Central memory CD8-positive, alpha-beta T cell (primary cell): ENCODE data around the gene PRPF6.
"Not testable (repeated sequence)": the region's sequence is repeated elsewhere in the genome, so short reads cannot be mapped to it uniquely, and the experiment has no call there.

Experiments
- ATAC-seq: fragments of 150-1000 bp; cut with Tn5 transposase; replicated peaks from 2 replicates; pipeline ENCODE4 v1.10.0; 2022; ENCODE audit warnings: mild to moderate bottlenecking, moderate FRiP score, moderate number of reproducible peaks; ENCODE audit not compliant: poor library complexity, severe bottlenecking; ENCODE audit errors: extremely low read depth
- DNase-seq, 2 donors: peaks; one replicate each; pipeline ENCODE4 v3.0.0; 2021; ENCODE audit warnings: low spot score in 2 of 2
- H3K27ac Mint-ChIP-seq: one replicate; pipeline ENCODE4 v1.8.0; 2022; ENCODE audit warnings: low read depth, mild to moderate bottlenecking, moderate library complexity, mixed read lengths
- H3K27me3 Mint-ChIP-seq: one replicate; pipeline ENCODE4 v1.8.0; 2022; ENCODE audit warnings: mixed read lengths
- H3K36me3 Mint-ChIP-seq: one replicate; pipeline ENCODE4 v1.8.0; 2022; ENCODE audit warnings: mild to moderate bottlenecking, moderate library complexity, mixed read lengths; ENCODE audit not compliant: insufficient read depth
- H3K4me1 Mint-ChIP-seq: one replicate; pipeline ENCODE4 v1.8.0; 2022; ENCODE audit warnings: mixed read lengths
- H3K4me3 Mint-ChIP-seq: one replicate; pipeline ENCODE4 v1.8.0; 2022; ENCODE audit warnings: mild to moderate bottlenecking, moderate library complexity, mixed read lengths
- H3K9me3 Mint-ChIP-seq: one replicate; pipeline ENCODE4 v1.8.0; 2022; ENCODE audit warnings: mixed read lengths

Gene PRPF6

DNA sequence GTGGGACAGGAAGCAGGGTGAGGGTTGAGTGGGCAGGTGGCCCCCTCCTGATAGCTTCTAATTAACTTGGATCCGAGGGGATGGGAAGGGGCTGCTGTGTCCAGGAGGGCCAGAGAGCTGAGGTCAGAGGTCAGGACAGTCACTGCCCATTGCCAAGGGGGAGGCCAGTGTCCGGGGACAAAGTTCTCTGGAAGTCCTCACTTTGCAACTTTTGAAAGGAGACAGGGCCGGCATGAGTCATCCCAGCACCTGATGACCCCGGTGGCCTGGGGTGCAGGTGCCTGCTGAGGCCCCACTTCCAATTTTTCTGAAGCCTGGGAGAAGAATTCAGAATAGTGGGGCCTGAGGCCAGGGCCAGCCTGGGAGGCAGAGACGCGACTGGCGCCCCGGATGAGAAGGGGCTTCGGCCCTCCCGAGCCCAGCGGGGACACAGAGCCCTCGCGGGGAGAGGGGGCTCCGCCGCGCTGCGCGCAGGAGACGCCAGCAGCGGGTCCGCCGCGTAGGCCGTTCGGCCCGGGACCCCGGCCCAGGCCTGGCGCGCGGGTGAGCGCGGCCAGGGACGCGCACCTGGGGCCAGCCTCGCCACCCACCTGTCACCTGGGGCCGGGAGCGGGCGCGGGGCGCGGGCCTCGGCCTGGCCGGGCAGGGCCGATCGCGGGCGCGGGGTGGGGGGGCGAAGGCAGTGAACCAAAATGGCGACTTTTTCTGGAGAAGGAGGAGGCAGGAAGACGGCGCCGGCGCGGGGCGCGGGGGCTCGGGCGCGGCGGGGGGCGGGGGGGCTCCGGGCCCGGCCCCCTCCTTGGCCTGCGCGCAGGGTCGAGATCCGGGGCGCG is 11.8 kb upstream of the PRPF6 start:
- H3K27ac Mint-ChIP-seq = peak overlapping the region; percentile 91

DNA sequence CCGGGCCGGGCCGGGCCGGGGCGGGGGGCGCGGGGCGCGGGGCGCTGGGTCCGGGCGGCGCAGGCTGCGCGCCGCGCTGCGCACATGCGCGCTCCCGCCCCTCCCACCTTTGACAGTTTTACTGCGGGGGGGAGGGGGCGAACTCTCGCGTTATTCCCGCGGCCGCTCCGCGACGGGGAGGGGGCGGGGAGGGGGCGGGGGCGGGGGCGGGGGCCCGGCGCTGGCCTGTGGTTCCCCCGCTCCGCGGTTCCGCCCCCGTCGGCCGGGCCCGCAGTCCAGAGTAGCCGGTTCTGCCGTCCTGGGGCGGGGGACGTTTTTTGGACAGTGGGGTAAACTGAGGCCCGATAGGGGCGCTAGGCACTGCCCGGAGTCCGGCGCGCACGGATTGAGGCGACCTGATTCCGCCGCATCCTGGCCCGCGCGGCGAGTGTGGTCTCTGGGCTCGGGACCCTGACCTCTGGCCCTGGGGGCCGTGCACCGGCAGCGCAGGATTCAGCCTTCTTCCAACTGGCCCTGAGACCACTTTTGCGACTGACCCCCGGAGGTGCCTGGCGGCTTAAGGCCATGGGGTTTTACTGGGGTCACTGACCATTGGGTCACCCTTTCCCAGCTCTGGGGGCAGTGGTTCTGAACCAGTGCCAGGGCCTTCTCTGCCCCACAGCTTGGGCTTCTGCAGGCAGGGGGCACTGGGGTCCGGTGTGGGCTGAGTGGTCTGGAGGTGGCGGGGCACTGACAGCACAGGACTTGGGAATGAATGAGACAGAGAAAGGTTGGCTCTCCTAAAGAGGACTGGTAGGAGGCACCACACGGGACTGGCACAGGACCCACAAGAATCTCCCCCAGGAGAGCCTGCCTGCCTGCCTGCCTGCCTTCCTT is 10.9 kb upstream of the PRPF6 start, which contains the start of gene ZNF512B:
Gene ZNF512B (minus strand): TSS at position 93 of the 876 bp plus-strand sequence. CDS start 1,980 bp downstream, outside the sequence.
- Mint-ChIP-seq H3K36me3 (peaks cover 13% of the 10 kb centered on the region), H3K9me3 (no peaks in the 10 kb centered on the region), H3K27me3 (no peaks in the 10 kb centered on the region), H3K27ac (peak within 1 kb of the TSS; percentile 91), H3K4me3 (peak within 1 kb of the TSS; percentile 83), H3K4me1 (peaks cover 17% of the 10 kb centered on the region)
- peak; percentile 31 for ATAC-seq
- DNase-seq = no peak

More for the DNA sequence above, 11.8 kb upstream of the PRPF6 start:
- Mint-ChIP-seq H3K36me3 (peaks cover 10% of the 10 kb centered on the region), H3K27me3 (no peaks in the 10 kb centered on the region), H3K4me1 (peaks cover 16% of the 10 kb centered on the region), H3K4me3 (peak overlapping the region; percentile 83), H3K9me3 (no peaks in the 10 kb centered on the region)
- ATAC-seq (peak; percentile 44), DNase-seq (no peak)

DNA sequence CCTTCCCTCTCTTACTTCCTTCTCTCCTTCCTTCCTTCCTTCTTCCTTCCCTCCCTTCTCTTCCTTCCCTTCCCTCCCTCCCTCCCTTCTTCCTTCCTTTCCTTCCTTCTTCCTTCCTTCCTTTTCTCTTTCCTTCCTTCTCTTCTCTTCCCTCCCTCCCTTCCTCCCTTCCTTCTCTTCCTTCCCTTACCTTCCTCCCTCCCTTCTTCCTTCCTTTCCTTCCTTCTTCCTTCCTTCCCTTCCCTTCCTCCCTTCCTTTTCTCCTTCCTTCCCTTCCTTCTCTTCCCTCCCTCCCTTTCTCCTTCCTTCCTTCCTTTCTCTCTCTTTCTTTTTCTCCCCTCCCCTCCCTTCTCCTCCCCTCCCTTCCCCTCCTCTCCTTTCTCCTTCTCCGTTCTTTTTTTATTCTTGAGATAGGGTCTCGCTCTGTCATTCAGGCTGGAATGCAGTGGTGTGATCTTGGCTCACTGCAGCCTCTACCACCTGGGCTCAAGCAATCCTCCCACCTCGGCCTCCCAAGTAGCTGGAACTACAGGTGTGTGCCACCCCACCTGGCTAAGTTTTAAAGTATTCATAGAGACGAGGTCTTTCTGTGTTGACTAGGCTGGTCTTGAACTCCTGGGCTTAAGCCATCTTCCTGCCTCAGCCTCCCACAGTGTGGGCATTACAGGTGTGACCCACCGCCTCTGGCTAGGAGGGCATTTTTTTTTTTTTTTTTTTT is 10.1 kb upstream of the PRPF6 start:
- DNase-seq = no peak
- H3K27ac Mint-ChIP-seq = peak overlapping the region; percentile 80
- H3K36me3 Mint-ChIP-seq = peaks cover 18% of the 10 kb centered on the region
- peaks cover 18% of the 10 kb centered on the region for H3K4me1 Mint-ChIP-seq
- no peaks in the 10 kb centered on the region for H3K9me3 Mint-ChIP-seq
- no peak for ATAC-seq
- no peaks in the 10 kb centered on the region for H3K27me3 Mint-ChIP-seq
- H3K4me3 Mint-ChIP-seq = peak overlapping the region; percentile 76

DNA sequence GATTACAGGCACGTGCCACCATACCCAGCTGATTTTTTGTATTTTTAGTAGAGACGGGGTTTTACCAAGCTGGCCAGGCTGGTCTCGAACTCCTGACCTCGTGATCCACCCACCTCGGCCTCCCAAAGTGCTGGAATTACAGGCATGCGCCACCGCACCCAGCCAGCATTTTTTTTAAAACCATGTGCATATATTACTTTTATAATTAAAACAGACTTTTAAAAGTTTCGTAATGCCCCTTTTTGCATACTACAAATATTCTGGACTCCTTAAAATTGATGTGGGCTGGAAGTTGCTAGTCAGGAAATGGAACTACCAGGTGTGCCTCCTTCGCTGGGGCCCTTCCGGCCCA is 9.0 kb upstream of the PRPF6 start:
- DNase-seq, H3K27ac Mint-ChIP-seq, ATAC-seq, H3K27me3 Mint-ChIP-seq, H3K9me3 Mint-ChIP-seq: not testable (repeated sequence)
- Mint-ChIP-seq H3K4me3 (peak overlapping the region; percentile 76), H3K4me1 (peaks cover 29% of the 10 kb centered on the region), H3K36me3 (peaks cover 25% of the 10 kb centered on the region)

DNA sequence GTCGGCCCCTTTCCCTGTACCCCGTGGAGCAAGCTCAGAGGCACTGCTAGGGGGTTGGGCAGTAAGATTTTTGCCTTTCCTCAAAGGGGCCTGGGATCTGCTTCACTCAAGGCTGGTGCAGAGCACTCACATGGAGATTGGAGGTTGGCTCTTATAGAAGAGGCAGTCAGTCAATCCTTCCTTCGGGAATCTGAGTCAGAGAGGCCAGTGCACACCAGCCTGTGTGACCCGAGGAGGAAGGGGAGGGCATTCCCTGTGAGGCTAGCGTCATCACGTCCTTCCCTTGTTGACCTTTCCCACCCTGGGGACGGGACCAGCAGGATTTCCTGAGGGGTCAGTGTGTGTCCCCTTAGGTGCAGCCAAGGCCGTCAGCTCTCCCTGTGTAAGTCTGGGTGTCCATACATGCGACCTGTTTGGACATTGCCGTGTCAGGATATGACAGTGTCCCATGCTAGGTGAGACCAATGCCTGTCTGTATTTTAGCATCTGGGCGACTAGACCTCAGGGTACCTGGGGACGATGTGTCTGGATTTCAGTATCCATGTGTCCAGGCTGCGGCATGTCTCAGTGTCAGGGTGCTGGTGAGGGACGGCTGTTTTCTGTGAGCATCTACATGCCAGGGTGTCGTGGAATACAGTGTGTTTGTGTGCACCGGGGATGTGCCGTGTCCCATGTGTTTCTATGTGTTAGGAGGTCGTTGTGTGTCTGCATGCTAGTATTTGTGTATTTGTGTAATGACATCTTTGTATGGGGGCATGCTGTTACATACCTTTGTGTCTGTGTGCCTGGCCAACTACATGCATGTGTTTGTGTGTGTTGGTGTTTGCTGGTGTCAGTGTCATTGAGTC is 8.4 kb upstream of the PRPF6 start:
- H3K27me3 Mint-ChIP-seq = no peaks in the 10 kb centered on the region
- ATAC-seq (no peak), DNase-seq (no peak)
- peaks cover 34% of the 10 kb centered on the region for H3K4me1 Mint-ChIP-seq
- no peak overlapping the region for H3K27ac Mint-ChIP-seq
- no peaks in the 10 kb centered on the region for H3K9me3 Mint-ChIP-seq
- peaks cover 26% of the 10 kb centered on the region for H3K36me3 Mint-ChIP-seq
- H3K4me3 Mint-ChIP-seq = no peak overlapping the region

DNA sequence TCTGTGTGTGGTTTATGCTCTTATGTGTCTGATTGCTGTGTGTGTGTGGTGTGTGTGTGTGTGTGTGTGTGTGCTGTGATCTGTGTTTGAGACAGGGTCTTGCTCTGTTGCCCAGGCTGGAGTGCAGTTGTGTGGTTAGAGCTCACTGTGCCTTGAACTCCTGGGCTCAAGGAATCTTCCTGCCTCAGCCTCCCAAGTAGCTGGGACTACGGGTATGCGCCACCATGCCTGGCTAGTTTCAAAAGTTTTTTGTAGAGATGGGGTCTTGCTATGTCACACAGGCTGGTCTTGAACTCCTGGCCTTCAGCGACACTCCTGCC is 7.8 kb upstream of the PRPF6 start:
- H3K4me3 Mint-ChIP-seq = no peak overlapping the region
- H3K27ac Mint-ChIP-seq = no peak overlapping the region
- H3K36me3 Mint-ChIP-seq = peaks cover 30% of the 10 kb centered on the region
- H3K9me3 Mint-ChIP-seq = no peaks in the 10 kb centered on the region
- no peak for DNase-seq
- ATAC-seq = no peak
- H3K27me3 Mint-ChIP-seq = no peaks in the 10 kb centered on the region
- H3K4me1 Mint-ChIP-seq = peaks cover 40% of the 10 kb centered on the region

DNA sequence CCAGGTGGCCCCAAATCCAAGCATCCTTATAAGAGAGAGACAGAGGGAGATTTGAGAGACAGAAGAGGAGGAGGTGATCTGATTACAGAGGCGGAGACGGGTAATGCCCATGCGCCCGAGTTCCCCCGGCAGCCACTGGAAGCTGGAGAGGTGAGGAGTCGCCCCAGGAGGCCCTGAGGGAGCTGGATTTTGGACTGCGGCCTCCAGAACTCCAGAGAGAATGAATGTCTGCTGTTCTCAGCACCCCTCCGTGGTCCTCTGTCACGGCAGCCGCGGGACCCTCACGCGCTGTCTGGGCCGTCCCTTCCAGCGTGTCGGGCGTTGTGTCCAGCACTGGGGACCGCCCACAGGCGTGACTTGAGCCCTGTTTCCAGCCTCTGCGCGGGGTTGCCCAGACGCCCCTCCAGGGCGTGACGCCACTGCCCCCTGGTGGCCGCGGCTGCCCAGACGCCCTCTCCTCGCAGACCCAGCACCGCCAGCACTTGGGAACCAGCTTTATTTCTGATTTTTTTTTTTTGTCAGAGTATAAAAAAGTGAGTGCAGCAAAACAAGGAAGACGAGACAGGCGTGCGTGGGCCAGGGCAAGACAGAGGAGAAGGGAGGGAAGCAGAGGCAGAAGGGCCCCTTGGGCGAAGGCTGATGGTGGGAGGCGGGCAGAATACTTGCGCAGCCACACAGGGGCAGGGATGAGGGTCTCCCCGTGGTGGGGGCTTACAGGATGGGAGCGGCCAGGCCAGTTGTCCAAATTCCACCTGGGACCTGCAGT is 7.1 kb upstream of the PRPF6 start:
- Mint-ChIP-seq H3K36me3 (peaks cover 29% of the 10 kb centered on the region), H3K27ac (peak overlapping the region; percentile 82), H3K27me3 (no peaks in the 10 kb centered on the region), H3K9me3 (no peaks in the 10 kb centered on the region), H3K4me3 (no peak overlapping the region), H3K4me1 (peaks cover 38% of the 10 kb centered on the region)
- DNase-seq = peak; percentile 61 to 74
- ATAC-seq = peak; percentile 33

DNA sequence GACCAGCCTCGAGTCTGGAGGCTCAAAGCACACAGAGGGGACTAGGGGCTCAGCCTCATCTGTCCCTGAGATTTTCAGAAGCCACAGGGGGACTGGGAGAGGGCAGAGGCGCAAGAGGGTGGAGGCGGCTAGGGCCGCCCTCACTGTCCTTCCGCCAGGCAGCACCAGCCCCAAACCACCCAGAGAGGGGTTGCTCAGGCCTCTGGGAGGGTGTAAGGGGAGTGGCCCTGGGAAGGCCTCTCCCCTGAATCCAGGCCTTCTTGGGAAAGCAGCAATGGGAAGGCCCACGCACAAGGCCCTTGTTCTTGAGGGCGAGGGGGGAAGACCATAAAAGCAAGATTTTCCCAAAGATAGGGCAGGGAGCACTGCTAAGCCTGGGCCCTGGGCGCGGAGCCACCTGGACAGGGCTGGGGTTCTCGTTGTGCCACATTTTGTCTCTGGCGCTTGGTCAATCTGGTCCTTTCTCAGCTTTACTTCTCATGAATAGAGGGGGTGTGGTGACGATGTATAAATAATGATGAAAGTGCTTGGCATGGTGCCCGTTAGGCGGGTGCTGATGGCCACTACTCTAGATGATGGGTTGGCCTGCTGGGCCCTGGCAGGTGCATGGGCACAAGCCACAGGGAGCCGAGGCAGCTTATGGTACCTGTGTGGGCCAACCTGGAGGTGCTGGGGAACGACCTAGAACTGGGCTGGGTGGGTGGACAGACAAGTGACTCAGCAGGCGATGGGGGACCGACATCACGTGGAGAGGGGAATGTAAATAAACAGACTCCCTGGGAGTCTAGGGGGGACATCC is 6.3 kb upstream of the PRPF6 start:
- DNase-seq = no peak
- Mint-ChIP-seq H3K9me3 (no peaks in the 10 kb centered on the region), H3K36me3 (peaks cover 28% of the 10 kb centered on the region), H3K27me3 (no peaks in the 10 kb centered on the region), H3K4me3 (no peak overlapping the region), H3K27ac (peak overlapping the region; percentile 82), H3K4me1 (peaks cover 37% of the 10 kb centered on the region)
- no peak for ATAC-seq

DNA sequence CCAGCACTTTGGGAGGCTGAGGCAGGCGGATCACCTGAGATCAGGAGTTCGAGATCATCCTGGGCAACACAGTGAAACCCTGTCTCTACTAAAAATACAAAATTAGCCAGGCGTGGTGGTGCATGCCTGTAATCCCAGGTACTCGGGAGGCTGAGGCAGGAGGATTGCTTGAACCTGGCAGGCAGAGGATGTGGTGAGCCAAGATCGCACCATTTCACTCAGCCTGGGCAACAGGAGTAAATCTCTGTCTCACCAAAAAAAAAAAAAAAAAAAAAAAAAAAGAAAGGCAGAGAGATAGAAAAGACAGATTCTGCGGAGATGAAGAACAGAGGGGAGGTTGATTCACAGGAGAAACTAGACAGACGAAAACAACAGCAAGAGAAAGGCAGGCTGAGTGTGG is 4.4 kb upstream of the PRPF6 start:
- Mint-ChIP-seq H3K4me3 (peak overlapping the region; percentile 17), H3K4me1 (peaks cover 53% of the 10 kb centered on the region), H3K27ac (peak overlapping the region; percentile 78), H3K36me3 (peaks cover 38% of the 10 kb centered on the region)
- H3K27me3 Mint-ChIP-seq, H3K9me3 Mint-ChIP-seq, ATAC-seq, DNase-seq: not testable (repeated sequence)

DNA sequence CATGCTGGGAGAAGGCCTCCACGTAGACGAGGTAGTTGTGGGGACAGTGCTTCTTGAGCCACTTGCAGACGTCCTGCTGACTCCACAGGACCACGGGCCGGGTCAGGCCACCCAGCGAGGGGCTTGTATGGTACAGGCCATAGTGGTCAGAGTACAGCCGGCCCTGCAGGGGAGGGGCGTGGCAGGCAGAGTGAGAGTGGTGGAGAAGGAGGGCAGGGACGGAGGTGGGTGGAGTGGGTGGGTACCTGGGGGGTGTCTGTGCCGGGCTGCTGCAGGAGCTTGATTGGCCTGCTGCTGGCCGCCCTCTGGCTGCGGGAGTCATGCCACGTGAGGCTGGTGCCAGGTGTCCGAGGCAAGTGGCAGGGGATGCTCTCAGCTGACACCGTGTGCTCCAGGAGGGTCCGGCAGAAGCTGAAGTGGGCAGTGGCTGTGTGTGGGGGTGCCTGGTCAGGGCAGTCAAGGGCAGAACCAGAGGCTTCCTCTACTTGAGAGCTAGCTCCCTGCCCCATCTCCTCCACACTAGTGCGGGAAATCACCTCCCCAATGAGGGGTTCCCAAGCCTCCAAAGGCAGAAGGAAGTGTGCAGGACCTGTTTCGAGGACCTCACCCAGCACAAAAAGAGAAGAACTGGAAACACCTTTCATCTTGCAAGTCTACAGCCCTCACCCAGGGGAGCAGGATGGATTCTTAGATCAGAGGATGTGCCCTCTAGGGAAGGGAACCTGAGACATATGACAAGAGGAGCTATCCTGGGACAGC is 3.8 kb upstream of the PRPF6 start:
- Mint-ChIP-seq H3K9me3 (no peaks in the 10 kb centered on the region), H3K36me3 (peaks cover 41% of the 10 kb centered on the region), H3K4me1 (peaks cover 60% of the 10 kb centered on the region), H3K27ac (peak overlapping the region; percentile 81), H3K27me3 (no peaks in the 10 kb centered on the region), H3K4me3 (peak overlapping the region; percentile 94)
- ATAC-seq = no peak
- no peak for DNase-seq
